NCI-H2196 (cell line): ENCODE measurements around the gene ZBTB25.
A peak's percentile ranks its signal among the peaks of the same experiment; 100 is the strongest.

Experiments used
- DNase-seq: peaks from one replicate; lab custom pipeline; 2025; ENCODE audit not compliant: unreplicated experiment; lab: John Stamatoyannopoulos, UW

ZBTB25 gene, protein sequence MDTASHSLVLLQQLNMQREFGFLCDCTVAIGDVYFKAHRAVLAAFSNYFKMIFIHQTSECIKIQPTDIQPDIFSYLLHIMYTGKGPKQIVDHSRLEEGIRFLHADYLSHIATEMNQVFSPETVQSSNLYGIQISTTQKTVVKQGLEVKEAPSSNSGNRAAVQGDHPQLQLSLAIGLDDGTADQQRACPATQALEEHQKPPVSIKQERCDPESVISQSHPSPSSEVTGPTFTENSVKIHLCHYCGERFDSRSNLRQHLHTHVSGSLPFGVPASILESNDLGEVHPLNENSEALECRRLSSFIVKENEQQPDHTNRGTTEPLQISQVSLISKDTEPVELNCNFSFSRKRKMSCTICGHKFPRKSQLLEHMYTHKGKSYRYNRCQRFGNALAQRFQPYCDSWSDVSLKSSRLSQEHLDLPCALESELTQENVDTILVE

DNA sequence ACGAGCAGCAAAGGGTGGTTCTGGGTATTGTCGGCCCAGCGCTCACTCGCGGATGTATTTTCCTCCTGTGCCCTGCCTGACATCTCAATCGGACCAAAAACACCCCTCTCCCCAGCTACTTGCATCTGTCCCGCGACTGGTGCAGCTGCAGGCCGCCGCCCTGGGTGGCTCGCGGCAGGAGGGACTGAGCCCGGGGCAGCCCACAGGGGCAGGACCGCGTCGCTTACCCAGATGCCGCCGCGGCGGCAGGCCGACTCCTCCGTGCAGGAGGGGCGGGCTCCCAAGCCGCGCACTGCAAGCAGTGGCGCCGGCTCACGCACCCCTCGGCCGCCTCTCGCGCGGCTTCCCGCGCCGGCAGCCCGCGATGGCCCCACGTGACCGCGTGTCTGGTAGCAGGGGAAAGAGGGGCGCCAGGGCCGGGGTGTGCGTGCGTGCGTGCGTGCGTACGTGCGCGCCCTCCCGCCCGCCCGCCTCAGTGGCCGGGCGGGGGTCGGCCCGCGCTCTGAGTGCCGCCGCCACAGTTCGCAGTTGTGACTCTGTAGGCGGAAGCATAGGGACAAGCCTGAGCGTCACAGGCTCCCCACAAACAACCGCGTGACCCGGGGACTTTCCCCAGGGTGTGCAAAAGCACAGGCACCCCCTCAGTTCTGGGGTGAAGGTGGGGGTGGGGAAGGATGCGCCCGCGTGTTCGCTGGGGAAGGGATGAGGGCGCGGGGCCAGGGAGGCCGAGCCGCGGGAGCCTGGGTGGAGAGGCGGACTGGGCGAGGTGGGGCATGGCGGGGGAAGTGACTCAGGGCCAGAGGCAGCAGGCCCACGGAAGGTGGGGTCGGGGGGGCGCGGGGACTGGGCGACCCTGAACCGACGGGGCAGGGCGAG, at the start of gene ZBTB25:
ZBTB25 (minus strand) TSS at position 405 of the 876 bp plus-strand sequence. CDS start 13,305 bp downstream, outside the sequence.
- DNase-seq: peak; percentile 95

DNA sequence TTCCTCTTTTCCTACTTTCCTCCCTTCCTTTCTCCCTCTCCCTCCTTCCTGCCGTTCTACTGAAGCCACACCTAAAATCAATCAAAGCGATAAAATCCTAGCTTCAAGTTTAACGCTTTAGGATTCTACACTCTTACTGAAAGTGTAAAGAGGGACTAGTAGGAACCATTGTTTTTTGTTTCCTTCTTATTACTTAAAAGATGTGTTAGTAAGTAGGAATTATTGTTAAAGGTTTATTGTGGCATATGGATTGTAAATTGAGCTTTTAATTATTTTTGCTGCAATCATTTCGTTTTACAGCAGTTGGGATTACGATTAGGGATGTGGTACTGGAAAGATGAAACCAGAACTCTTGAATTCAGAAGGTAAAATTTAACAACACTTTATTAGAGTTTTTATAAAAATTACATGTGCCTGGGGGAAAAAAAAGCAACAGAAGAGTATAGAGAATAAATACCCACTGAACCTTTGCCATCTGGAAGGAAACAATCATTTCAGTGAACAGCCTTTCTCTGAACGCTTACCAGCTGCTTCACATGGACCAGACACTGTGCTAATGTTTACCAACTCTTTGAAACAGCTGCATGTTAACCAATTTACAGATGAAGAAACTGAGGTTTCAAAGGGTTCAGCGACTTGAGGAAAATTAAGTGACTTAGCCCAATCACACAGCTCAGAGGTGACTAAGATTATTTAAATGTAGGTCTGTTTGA, 47.1 kb upstream of the ZBTB25 start:
- DNase-seq: no peak

DNA sequence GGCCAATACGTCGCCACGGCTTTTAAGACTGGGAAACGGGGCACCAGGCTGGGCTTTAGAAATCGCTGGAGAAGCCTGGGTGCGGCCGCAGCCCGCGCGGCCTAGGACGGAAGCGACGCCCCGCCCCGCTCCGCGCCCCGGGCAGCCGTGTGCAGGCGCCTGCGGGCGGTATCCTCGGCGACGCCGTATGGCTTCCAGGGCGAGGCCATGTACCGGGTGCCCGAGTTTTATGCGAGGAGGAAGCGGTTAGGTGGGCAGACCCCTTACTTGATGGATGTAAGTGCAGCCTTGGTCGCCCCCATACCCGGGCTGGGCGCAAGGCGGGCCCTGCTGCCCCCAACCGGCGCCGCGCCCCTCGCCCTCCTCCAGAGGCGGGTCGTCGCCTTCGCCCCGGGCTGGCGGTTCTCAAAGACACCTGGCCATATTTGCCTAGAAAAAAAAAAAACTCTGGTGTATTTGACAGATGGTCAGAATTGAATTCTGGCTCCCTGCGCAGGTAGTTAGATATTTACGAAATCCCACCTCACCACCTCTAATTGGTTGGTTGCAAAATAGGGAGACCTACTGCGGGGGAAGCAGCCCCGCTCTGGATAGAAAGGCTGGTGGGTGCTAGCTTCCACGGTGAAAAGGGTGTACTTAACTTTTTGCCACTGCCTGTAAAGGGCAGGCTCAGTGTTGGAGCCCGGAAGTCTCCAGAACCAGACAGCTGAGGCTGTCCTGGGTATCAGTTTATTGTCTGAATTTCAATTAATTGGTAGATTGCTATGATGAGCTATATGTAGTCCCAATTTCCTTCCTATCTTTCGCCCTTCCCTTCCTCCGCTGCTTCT, 46.4 kb upstream of the ZBTB25 start, which contains the start of gene PPP1R36:
PPP1R36 (plus strand) TSS at position 171 of the 830 bp plus-strand sequence; CDS start at position 208, 37 bp downstream.
- DNase-seq: no peak

DNA sequence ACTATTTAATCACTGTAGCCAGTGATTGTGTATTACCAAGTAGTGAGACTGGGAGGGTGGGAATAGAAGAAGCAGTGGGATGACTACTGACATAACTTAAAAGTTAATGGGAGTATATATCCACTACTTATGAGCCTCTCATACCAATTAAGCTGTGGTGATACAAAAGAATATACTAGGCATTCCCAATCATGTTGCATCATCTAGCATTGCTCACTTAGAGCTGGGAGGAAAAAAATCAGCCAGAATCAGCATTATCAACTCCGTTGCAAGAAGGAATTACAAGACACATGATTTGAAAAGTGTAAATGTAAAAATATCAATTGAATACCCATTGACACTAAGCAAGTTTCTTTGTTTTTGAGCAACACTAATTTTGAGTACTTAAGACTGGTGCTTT, 45.4 kb upstream of the ZBTB25 start:
- DNase-seq: no peak

DNA sequence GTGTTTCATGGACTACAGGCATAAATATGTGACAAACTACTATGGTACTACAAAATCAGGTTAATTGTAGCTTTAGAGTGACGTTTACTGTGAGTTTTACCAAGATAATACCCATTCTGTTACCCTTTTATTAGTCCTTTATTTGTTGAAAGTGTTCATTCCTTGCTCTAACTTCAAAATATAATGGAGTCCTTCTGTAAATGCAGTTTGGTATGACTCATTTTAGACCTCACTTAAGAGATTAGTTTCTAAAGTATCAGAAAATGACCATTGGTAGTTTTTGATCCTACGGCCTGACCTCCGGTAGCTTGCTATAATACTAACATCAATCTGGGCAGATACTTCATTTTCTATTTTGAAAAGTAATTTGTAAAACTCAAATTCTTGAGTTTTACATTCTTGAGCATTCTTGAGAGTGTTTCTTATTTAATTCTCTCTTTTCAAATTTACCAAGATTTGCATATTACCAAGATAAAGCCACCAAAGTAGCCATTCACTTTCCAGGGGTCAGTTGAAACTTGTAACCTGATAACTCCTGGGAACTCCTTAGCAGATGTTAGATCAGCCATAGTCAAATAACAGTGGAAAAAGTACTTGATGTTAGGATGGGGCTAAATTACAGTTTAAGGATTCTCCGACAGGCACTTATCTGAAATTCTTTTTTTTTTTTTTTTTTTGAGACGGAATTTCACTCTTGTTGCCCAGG, 41.1 kb upstream of the ZBTB25 start:
- DNase-seq: no peak

DNA sequence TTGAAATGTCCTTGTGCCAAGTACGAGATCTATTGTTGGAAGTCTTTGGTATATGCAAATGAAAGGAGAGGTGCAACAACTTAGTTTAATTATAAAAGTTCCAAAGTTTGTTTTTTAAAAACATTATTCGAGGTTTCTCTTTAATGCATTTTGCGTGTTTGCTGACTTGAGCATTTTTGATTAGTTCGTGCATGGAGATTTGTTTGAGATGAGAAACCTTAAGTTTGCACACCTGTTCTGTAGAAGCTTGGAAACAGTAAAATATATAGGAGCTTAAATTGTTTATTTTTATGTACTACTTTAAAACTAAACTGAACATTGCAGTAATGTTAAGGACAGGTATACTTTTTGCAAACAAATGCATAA, 39.2 kb upstream of the ZBTB25 start:
- no peak for DNase-seq

DNA sequence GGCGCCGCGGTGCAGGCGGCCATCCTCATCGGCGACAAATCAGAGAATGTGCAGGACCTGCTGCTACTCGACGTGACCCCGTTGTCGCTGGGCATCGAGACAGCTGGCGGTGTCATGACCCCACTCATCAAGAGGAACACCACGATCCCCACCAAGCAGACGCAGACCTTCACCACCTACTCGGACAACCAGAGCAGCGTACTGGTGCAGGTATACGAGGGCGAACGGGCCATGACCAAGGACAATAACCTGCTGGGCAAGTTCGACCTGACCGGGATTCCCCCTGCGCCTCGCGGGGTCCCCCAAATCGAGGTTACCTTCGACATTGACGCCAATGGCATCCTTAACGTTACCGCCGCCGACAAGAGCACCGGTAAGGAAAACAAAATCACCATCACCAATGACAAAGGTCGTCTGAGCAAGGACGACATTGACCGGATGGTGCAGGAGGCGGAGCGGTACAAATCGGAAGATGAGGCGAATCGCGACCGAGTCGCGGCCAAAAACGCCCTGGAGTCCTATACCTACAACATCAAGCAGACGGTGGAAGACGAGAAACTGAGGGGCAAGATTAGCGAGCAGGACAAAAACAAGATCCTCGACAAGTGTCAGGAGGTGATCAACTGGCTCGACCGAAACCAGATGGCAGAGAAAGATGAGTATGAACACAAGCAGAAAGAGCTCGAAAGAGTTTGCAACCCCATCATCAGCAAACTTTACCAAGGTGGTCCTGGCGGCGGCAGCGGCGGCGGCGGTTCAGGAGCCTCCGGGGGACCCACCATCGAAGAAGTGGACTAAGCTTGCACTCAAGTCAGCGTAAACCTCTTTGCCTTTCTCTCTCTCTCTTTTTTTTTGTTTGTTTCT, 38.6 kb upstream of the ZBTB25 start:
- no peak for DNase-seq

DNA sequence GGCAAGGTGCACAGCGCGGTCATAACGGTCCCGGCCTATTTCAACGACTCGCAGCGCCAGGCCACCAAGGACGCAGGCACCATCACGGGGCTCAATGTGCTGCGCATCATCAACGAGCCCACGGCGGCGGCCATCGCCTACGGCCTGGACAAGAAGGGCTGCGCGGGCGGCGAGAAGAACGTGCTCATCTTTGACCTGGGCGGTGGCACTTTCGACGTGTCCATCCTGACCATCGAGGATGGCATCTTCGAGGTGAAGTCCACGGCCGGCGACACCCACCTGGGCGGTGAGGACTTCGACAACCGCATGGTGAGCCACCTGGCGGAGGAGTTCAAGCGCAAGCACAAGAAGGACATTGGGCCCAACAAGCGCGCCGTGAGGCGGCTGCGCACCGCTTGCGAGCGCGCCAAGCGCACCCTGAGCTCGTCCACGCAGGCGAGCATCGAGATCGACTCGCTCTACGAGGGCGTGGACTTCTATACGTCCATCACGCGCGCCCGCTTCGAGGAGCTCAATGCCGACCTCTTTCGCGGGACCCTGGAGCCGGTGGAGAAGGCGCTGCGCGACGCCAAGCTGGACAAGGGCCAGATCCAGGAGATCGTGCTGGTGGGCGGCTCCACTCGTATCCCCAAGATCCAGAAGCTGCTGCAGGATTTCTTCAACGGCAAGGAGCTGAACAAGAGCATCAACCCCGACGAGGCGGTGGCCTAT, 37.8 kb upstream of the ZBTB25 start:
- no peak for DNase-seq

DNA sequence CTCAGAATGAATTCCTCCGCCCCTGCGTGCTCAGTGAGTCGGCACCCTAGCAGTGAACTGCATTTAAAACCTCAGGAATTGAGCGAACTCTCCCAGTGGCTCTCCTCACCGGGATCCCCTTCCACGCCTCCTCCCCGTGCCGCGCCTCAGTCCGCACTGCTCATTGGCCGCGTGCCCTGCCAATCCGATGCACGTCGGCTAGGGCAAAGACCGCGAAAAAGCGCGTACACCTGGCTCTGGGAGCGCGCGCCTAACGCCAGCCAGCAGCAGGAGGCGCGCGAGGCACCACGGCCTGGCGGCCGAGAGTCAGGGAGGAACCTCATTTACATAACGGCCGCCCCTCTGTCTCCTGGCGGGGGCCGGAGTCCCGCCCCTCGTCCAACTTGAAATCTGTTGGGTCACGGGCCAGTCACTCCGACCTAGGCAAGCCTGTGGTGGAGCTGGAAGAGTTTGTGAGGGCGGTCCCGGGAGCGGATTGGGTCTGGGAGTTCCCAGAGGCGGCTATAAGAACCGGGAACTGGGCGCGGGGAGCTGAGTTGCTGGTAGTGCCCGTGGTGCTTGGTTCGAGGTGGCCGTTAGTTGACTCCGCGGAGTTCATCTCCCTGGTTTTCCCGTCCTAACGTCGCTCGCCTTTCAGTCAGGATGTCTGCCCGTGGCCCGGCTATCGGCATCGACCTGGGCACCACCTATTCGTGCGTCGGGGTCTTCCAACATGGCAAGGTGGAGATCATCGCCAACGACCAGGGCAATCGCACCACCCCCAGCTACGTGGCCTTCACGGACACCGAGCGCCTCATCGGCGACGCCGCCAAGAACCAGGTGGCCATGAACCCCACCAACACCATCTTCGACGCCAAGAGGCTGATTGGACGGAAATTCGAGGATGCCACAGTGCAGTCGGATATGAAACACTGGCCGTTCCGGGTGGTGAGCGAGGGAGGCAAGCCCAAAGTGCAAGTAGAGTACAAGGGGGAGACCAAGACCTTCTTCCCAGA, 36.9 kb upstream of the ZBTB25 start, which contains the start of gene HSPA2:
HSPA2 (plus strand) TSS at position 534 of the 995 bp plus-strand sequence; CDS start at position 643, 109 bp downstream.
- peak; percentile 98 for DNase-seq

DNA sequence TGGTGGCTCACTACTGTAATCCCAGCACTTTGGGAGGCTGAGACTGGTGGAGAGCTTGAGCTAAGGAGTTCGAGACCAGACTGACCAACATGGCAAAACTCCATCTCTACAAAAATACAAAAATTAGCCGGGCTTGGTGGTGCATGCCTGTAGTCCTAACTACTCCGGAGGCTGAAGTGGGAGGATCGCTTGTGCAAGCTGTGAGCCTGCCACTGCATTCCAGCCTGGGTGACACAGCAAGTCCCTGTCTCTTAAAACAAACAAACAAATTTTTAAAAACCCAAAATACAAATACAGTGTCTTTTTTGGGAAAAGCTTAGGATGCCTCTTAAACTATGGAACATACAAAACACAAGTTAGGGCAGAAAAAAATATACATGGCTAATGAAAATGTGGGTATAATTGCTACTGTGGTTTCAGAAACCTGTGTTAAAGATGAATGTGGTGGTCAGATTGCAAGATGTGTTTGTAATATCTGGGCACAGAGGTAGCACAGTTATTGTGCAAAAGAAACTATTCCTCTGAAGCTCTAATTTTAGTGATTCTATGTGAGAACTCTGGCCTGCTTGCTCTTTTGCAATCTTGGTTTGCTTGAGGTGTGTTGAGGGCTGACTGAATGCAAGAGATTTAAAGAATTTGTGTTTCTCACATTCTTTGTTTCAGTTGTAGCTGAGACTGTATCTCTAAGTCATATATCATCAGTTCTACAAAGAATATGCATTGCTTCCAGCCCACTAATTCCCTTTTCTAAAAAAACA, 33.0 kb upstream of the ZBTB25 start:
- no peak for DNase-seq

DNA sequence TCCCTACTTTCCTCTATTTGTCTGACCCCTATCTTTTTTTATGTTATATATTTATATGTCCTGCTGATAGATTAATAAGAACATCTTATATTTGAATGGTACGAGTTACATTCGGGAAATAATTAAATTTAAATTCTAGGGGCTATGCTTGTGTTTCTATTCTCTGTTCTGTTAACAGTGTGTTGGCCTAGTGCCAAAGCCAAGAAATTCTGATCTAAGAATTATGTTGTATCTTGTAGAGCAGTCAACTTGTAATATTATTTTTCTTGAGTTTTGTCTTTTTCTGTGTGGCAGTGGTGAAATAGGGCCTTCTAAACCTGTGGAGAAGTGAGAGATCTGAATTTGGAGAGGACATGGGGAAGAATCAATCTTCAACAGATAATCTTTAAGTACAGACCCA, 27.9 kb upstream of the ZBTB25 start:
- no peak for DNase-seq

DNA sequence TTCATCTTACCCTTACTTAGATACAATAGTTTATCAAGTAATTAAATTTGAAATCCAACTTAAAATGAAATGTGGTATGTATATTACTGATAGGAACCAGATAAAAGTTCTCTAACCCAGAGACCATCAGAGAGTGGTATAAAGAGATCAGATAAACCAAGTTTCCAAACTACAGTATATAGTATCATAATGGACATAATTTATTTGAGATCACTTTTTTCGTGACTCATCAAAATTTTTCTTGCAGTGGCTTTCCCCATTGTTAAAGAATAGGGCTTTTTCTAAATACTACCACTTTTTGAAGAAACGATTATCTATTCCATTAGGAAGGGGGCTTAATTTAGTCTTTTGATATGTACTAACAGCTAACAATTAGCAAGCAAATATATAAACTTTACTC, 21.7 kb upstream of the ZBTB25 start:
- DNase-seq: no peak

DNA sequence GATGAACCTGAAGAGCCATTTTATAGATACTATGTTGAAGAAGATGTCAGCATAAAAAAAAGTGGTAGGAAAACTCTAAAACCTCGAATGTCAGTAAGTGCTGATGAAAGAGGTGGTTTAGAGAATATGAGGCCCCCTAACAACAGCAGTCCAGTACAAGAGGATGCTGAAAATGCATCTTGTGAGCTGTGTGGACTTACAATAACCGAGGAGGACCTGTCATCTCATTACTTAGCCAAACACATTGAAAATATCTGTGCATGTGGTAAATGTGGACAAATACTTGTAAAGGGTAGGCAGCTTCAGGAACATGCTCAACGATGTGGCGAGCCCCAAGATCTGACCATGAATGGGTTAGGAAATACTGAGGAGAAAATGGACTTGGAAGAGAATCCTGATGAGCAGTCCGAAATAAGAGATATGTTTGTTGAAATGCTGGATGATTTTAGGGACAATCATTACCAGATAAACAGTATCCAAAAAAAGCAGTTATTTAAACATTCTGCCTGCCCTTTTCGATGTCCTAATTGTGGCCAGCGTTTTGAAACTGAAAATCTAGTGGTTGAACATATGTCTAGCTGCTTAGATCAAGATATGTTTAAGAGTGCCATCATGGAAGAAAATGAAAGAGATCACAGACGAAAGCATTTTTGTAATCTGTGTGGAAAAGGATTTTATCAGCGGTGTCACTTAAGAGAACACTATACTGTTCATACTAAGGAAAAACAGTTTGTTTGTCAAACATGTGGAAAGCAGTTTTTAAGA, 19.1 kb upstream of the ZBTB25 start:
- no peak for DNase-seq

DNA sequence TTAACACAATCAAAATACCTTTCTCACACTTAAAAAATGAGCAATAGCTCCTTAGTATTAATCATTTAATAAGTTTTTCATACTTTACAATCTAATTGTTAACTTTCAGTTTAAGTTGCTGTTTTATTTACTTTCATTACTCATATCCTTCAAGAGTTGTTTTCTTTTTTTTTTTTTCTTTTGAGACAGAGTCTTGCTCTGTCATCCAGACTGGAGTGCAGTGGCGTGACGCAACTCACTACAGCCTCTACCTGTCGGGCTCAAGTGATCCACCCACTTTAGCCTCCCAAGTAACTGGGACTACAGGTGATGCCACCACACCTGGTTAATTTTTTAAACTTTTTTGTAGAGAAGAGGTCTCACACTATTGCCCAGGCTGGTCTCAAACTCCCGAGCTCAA, 17.1 kb upstream of the ZBTB25 start:
- no peak for DNase-seq

DNA sequence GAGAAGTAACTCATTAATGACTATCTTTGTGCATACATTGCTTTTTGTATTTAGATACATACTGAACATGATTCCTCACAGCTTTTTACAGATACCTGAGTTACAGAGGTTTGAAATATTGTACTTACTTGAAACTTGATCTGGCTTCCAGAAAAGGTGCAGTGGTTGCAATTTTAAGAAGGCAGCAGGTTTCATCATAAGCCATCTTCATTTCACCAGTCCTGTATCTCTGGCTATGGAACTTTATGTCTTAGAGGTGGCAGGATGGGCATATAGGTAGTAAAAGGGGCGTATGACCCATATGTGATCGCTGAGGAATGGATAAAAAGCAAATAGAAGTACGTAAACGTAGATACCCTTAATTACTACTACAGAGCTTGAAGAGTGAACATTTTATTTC, 14.6 kb upstream of the ZBTB25 start:
- no peak for DNase-seq
